ENCODE data around the gene SMYD1.

SMYD1 gene

GRCh38 chr2:88085602-88086001 is 18.0 kb downstream of the SMYD1 start:
- no peak for DNase-seq (ENCODE audit: low read depth)
- no peak for TF ChIP-seq CTCF (conservative IDR thresholded peaks at IDR 0.05; ENCODE audit: low read depth, low read length)
- no peak overlapping the region for H3K4me3 ChIP-seq (ENCODE audit: low read depth, low read length)

GRCh38 chr2:88086401-88086800 is 18.8 kb downstream of the SMYD1 start:
- no peak overlapping the region for H3K4me3 ChIP-seq (ENCODE audit: low read depth, low read length)
- DNase-seq (ENCODE audit: low read depth): no peak
- TF ChIP-seq CTCF (conservative IDR thresholded peaks at IDR 0.05; ENCODE audit: low read depth, low read length): no peak

GRCh38 chr2:88087073-88087472 is 19.4 kb downstream of the SMYD1 start:
- no peak for TF ChIP-seq CTCF (conservative IDR thresholded peaks at IDR 0.05; ENCODE audit: low read depth, low read length)
- no peak for DNase-seq (ENCODE audit: low read depth)
- H3K4me3 ChIP-seq (ENCODE audit: low read depth, low read length): no peak overlapping the region

GRCh38 chr2:88087763-88088162 is 20.1 kb downstream of the SMYD1 start:
- H3K4me3 ChIP-seq (ENCODE audit: low read depth, low read length): no peak overlapping the region
- no peak for DNase-seq (ENCODE audit: low read depth)
- no peak for TF ChIP-seq CTCF (conservative IDR thresholded peaks at IDR 0.05; ENCODE audit: low read depth, low read length)

GRCh38 chr2:88088999-88089398 is 21.4 kb downstream of the SMYD1 start:
- no peak overlapping the region for H3K4me3 ChIP-seq (ENCODE audit: low read depth, low read length)
- no peak for DNase-seq (ENCODE audit: low read depth)
- TF ChIP-seq CTCF (conservative IDR thresholded peaks at IDR 0.05; ENCODE audit: low read depth, low read length): no peak

GRCh38 chr2:88090446-88091283 is 23.0 kb downstream of the SMYD1 start:
- no peak for TF ChIP-seq CTCF (conservative IDR thresholded peaks at IDR 0.05; ENCODE audit: low read depth, low read length)
- H3K4me3 ChIP-seq (ENCODE audit: low read depth, low read length): no peak overlapping the region
- DNase-seq (ENCODE audit: low read depth): no peak

- no peak for TF ChIP-seq CTCF (conservative IDR thresholded peaks at IDR 0.05; ENCODE audit: low read depth, low read length)
- no peak for DNase-seq (ENCODE audit: low read depth)
- H3K4me3 ChIP-seq (ENCODE audit: low read depth, low read length): no peak overlapping the region
These were observed 24.3 kb downstream of the SMYD1 start for GRCh38 chr2:88091943-88092342.

Measured in choroid plexus epithelial cell (primary cell).